Transverse colon (tissue), 4 donors: ENCODE results near the gene NCK2. TPM values are rescaled to one million over a fixed set of nuclear protein-coding genes. Genes with fewer than 3 reads are reported as not detected.

Experiments
- DNase-seq: peaks from one replicate; pipeline ENCODE4 v3.0.0-alpha.2; 2019
- H3K27ac ChIP-seq, 4 donors: fragments of 200-600 bp; sonication (generic); 2 replicates each; pipeline ENCODE4 v1.5.1; 2016 to 2018; ENCODE audit warnings: inconsistent platforms in 4 of 4
- H3K27me3 ChIP-seq: fragments of 200-600 bp; sonication (generic); 2 replicates; pipeline ENCODE4 v1.5.1; 2017; ENCODE audit warnings: inconsistent platforms
- H3K36me3 ChIP-seq, 4 donors: fragments of 200-600 bp; sonication (generic); 2 replicates each; pipeline ENCODE4 v1.5.1; 2017 to 2019; ENCODE audit warnings: inconsistent platforms in 4 of 4
- H3K4me1 ChIP-seq, 4 donors: fragments of 200-600 bp; sonication (generic); 2 replicates each; pipeline ENCODE4 v1.5.1; 2017 to 2020; ENCODE audit warnings: inconsistent platforms in 4 of 4
- H3K4me3 ChIP-seq, 4 donors: fragments of 200-600 bp; sonication (generic); 1 replicate in 1 of 4; 2 replicates in 3 of 4; pipeline versions ENCODE4 v1.5.1 to v1.6.1; 2017 to 2019; ENCODE audit warnings: inconsistent platforms in 4 of 4
- H3K9me3 ChIP-seq, 2 donors: fragments of 200-600 bp; sonication (generic); 2 replicates each; pipeline ENCODE4 v1.5.1; 2017 to 2019; ENCODE audit warnings: inconsistent platforms in 2 of 2
- EP300 ChIP-seq: sonication (generic); formaldehyde crosslinking; IDR thresholded peaks from one replicate; pipeline ENCODE4 v1.6.1; 2017; ENCODE audit warnings: antibody characterized with exemption, low read depth
- POLR2A ChIP-seq: fragments of 450-650 bp; IDR thresholded peaks from one replicate; pipeline ENCODE4 v1.6.1; 2016; ENCODE audit warnings: antibody characterized with exemption, mild to moderate bottlenecking, moderate library complexity
- POLR2AphosphoS5 ChIP-seq, 3 donors: sonication (generic); formaldehyde crosslinking; IDR thresholded peaks; one replicate each; pipeline ENCODE4 v1.6.1; 2016; ENCODE audit warnings: antibody characterized with exemption in 3 of 3
- WGBS, 2 donors: methylation state at CpG; one replicate each; pipeline ENCODE4 v1.1.5; 2018; ENCODE audit warnings: low coverage in 1 of 2; 5-methylcytosine and 5-hydroxymethylcytosine counted together
- in situ Hi-C, 4 donors: fragments of 200-750 bp; cut with MboI; loops; one replicate each; pipeline versions ENCODE4 v1.15.0 to v1.15.1; 2017; ENCODE audit warnings: low sequenced_read_pairs in 3 of 4, low pct_ligation_motif_present in 1 of 4, low pct_unique_long_range_greater_than_20kb in 1 of 4
- intact Hi-C: fragments of 100-400 bp; cut with DNase I; formaldehyde crosslinking; loops from one replicate; pipeline ENCODE4 v1.15.1; 2023; ENCODE audit warnings: low total_unique reads
- total RNA-seq, 4 donors: library from RNA; depleted of rRNA; stranded (reverse); fragments of >200 nt; gene quantifications; one replicate each; pipeline ENCODE4 v1.1.0, GENCODE V29; 2016
- TF ChIP-seq, protein P1 (sequence below), 5 experiments: fragments of 200-600 bp in 3 of 5; fragments of 450-650 bp in 2 of 5; sonication (generic) in 3 of 5; IDR thresholded peaks; 1 replicate in 2 of 5; 2 replicates in 3 of 5; pipeline ENCODE4 v1.5.1; 2016 to 2017; ENCODE audit warnings: antibody characterized with exemption in 5 of 5, inconsistent platforms in 3 of 5, mild to moderate bottlenecking in 2 of 5, moderate library complexity in 1 of 5

The NCK2 gene
- total RNA-seq, 4 donors from 2014 or later, result 42.2 to 74.1 (median 59.9) TPM

DNA sequence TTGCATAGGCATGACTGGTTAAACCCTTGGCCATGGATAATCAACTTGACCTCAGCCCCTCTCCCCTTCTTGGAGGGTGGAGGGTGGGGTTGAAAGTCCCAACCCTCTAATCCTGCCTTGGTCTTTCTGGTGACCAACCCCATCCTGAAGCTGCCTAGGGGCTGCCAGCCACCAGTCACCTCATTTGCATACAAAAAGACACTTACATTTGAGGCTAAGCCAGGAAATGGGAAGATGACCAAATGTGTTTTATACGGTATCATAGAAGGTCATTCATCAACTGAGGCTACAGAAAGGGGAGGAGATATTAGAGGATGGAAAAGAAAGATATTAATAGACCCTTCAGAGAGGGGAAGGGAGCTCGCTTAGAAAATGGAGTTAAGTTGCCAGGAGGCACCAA is 96.8 kb downstream of the NCK2 start:
- TF ChIP-seq POLR2AphosphoS5 (IDR thresholded peaks at IDR 0.05) (no peak), EP300 (no peak), POLR2A (no peak)
- TF ChIP-seq, protein P1, sequence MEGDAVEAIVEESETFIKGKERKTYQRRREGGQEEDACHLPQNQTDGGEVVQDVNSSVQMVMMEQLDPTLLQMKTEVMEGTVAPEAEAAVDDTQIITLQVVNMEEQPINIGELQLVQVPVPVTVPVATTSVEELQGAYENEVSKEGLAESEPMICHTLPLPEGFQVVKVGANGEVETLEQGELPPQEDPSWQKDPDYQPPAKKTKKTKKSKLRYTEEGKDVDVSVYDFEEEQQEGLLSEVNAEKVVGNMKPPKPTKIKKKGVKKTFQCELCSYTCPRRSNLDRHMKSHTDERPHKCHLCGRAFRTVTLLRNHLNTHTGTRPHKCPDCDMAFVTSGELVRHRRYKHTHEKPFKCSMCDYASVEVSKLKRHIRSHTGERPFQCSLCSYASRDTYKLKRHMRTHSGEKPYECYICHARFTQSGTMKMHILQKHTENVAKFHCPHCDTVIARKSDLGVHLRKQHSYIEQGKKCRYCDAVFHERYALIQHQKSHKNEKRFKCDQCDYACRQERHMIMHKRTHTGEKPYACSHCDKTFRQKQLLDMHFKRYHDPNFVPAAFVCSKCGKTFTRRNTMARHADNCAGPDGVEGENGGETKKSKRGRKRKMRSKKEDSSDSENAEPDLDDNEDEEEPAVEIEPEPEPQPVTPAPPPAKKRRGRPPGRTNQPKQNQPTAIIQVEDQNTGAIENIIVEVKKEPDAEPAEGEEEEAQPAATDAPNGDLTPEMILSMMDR (IDR thresholded peaks at IDR 0.05), result no peak
- H3K27me3 ChIP-seq, result no peaks in the 10 kb centered on the region
- WGBS, 2 donors, result 67 to 75% methylated on average over 1 to 2 of the region's 2 CpGs
- no peak for DNase-seq
- no peak overlapping the region for H3K4me3 ChIP-seq
- H3K4me1 ChIP-seq, result peaks cover 0 to 7% (median 2%) of the 10 kb centered on the region in 4 donors
- in situ Hi-C loops, result no loop called here
- no peaks in the 10 kb centered on the region for H3K9me3 ChIP-seq
- H3K36me3 ChIP-seq, result no peaks in the 10 kb centered on the region
- no peak overlapping the region for H3K27ac ChIP-seq
- intact Hi-C loops, result no loop called here

DNA sequence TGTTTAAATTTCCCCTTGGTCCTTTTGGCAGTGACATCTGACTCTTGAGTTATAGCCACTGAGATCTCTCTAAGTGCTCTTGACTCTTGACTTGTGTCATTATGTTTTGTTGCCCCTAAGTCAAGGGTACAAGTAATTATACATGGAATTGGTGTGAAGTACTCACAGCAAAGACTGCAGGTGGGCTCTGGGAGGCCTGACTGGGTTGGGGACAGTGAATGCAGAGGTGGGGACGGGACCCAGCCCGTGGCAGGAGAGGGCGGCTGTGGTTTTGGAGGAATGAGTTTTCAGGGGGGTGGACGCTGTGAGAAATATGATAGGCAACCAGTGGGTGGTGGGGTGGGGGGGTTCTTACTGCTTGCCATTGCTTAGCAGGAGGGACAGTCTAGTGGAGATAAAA is 97.8 kb downstream of the NCK2 start:
- no peak for DNase-seq
- 90 to 94% methylated on average over 2 to 4 of the region's 4 CpGs for WGBS, 2 donors
- in situ Hi-C loops, result no loop called here
- intact Hi-C loops, result no loop called here
- Histone ChIP-seq H3K9me3 (no peaks in the 10 kb centered on the region), H3K4me3 (no peak overlapping the region), H3K27me3 (no peaks in the 10 kb centered on the region), H3K36me3 (no peaks in the 10 kb centered on the region), H3K4me1 (peaks cover 0 to 4% (median 2%) of the 10 kb centered on the region in 4 donors), H3K27ac (no peak overlapping the region)
- TF ChIP-seq, protein P1 (IDR thresholded peaks at IDR 0.05), result no peak
- TF ChIP-seq POLR2A, result no peak
- TF ChIP-seq EP300, result no peak
- TF ChIP-seq POLR2AphosphoS5 (IDR thresholded peaks at IDR 0.05), result no peak

DNA sequence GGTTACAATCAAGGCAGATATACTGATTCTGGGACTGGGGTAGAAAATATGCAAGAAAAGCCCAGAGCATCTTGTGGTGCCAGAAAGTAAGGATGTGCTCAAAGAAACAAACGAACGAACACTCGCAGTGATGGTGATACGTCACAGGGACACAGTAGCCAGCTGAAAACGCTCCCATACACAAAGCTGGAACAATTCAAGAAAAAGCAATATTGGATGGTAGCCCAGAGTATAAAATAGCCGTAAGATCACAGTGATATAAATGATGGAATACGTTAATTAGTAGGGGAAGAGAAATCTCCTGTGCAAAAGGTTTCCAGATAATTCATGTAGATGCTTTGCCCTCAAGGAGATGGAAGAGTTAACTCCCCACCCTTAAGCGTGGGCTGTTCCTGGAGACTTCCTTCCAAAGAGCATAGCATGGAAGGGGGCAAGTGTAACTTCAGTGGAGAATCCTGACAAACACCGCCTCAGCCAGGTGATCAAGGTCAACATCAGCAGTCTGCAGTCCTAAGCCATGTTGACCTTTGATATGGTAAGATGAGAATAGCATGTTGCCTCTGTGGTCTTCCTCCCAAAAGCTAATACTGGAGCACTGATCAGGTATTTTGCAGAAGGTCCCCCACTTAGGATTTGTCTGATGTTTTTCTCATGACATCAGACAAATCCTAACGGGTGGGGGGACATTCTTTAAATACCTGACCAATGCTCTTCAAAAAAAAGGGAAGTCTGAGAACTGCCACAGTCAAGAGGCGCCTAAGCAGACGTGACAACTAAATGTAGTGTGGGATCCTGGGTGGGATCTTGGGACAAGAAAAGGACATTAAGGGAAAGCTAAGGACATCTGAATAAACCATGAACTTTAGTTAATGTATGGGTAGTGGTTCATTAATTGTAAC is 99.0 kb downstream of the NCK2 start:
- no peak for DNase-seq
- Histone ChIP-seq H3K27me3 (no peaks in the 10 kb centered on the region), H3K4me3 (no peak overlapping the region), H3K36me3 (no peaks in the 10 kb centered on the region), H3K9me3 (no peaks in the 10 kb centered on the region), H3K4me1 (peaks cover 0 to 4% (median 2%) of the 10 kb centered on the region in 4 donors), H3K27ac (no peak overlapping the region)
- WGBS, 2 donors, result 87 to 89% methylated on average over 11 to 12 of the region's 12 CpGs
- intact Hi-C loops (no loop called here), in situ Hi-C loops (no loop called here)
- TF ChIP-seq, protein P1 (IDR thresholded peaks at IDR 0.05), result no peak
- TF ChIP-seq POLR2A (no peak), EP300 (no peak), POLR2AphosphoS5 (IDR thresholded peaks at IDR 0.05) (no peak)

DNA sequence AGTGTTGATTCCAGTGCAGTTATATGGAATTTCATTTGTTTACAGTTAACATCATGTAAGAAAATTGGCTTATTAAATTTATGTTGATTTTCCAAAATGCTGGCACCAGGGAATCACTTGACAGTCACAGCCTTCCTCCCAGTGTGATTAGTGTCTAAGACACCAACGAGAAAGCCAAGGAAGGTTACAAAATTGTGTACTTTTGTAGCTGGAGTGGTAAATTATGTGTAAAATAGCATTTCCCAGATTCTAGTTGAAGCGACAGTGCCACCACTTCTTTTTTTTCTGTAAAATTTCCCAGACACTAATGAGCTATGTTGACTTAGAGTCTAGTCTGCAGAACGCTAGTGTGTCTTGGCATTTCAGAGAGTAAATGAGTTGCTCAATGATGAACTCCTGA is 101.3 kb downstream of the NCK2 start:
- 86 to 94% methylated on average over 3 of the region's 3 CpGs for WGBS, 2 donors
- intact Hi-C loops (no loop called here), in situ Hi-C loops (no loop called here)
- Histone ChIP-seq H3K27me3 (no peaks in the 10 kb centered on the region), H3K4me1 (peaks cover 0 to 4% (median 0%) of the 10 kb centered on the region in 4 donors), H3K36me3 (no peaks in the 10 kb centered on the region), H3K27ac (no peak overlapping the region), H3K4me3 (no peak overlapping the region), H3K9me3 (no peaks in the 10 kb centered on the region)
- no peak for DNase-seq
- TF ChIP-seq POLR2A (no peak), EP300 (no peak), POLR2AphosphoS5 (IDR thresholded peaks at IDR 0.05) (no peak)
- TF ChIP-seq, protein P1 (IDR thresholded peaks at IDR 0.05), result no peak
